ENCODE measurements around the gene RASA2.

RASA2 gene

GRCh38 chr3:141660614-141660947, 173.8 kb downstream of the RASA2 start:
- H2AFZ ChIP-seq (ENCODE audit: low read length), result no peak overlapping the region
- H3K4me1 ChIP-seq (ENCODE audit: insufficient read depth, low read length, poor library complexity, severe bottlenecking), result no peaks in the 10 kb centered on the region
- no peak for TF ChIP-seq CTCF (conservative IDR thresholded peaks at IDR 0.05; ENCODE audit: low read length)
- TF ChIP-seq EZH2phosphoT487 (IDR thresholded peaks at IDR 0.05; ENCODE audit: borderline replicate concordance), result no peak
- no peak overlapping the region for H3K9ac ChIP-seq (ENCODE audit: low read depth, low read length, poor library complexity, severe bottlenecking)
- H3K9me2 ChIP-seq (replicated peaks; ENCODE audit: low read depth, low read length), result no peaks in the 10 kb centered on the region
- no peaks in the 10 kb centered on the region for H4K20me1 ChIP-seq (ENCODE audit: insufficient read depth, low read length, poor library complexity, severe bottlenecking)
- no peaks in the 10 kb centered on the region for H3K27me3 ChIP-seq (ENCODE audit: insufficient read depth, low read length, poor library complexity, severe bottlenecking)
- H3F3A ChIP-seq (ENCODE audit: low read depth), result no peaks in the 10 kb centered on the region
- H3K36me3 ChIP-seq (ENCODE audit: insufficient read depth, low read length), result no peaks in the 10 kb centered on the region
- no peaks in the 10 kb centered on the region for H3K9me3 ChIP-seq (ENCODE audit: insufficient read depth, low read depth, low read length)
- no peaks in the 10 kb centered on the region for H3K79me2 ChIP-seq (ENCODE audit: insufficient read depth, low read length)
- H3K4me3 ChIP-seq (ENCODE audit: low read length, poor library complexity, severe bottlenecking), result no peak overlapping the region
- no peak overlapping the region for H3K4me2 ChIP-seq (ENCODE audit: low read depth, low read length, poor library complexity, severe bottlenecking)

GRCh38 chr3:141661229-141662196, 174.7 kb downstream of the RASA2 start:
- Histone ChIP-seq H3K4me2 (ENCODE audit: low read depth, low read length, poor library complexity, severe bottlenecking) (no peak overlapping the region), H3K9me3 (ENCODE audit: insufficient read depth, low read depth, low read length) (no peaks in the 10 kb centered on the region), H3K36me3 (ENCODE audit: insufficient read depth, low read length) (no peaks in the 10 kb centered on the region), H4K20me1 (ENCODE audit: insufficient read depth, low read length, poor library complexity, severe bottlenecking) (no peaks in the 10 kb centered on the region), H3K9ac (ENCODE audit: low read depth, low read length, poor library complexity, severe bottlenecking) (no peak overlapping the region), H3F3A (ENCODE audit: low read depth) (no peaks in the 10 kb centered on the region), H3K4me1 (ENCODE audit: insufficient read depth, low read length, poor library complexity, severe bottlenecking) (no peaks in the 10 kb centered on the region), H3K9me2 (replicated peaks; ENCODE audit: low read depth, low read length) (no peaks in the 10 kb centered on the region), H3K79me2 (ENCODE audit: insufficient read depth, low read length) (no peaks in the 10 kb centered on the region), H3K27me3 (ENCODE audit: insufficient read depth, low read length, poor library complexity, severe bottlenecking) (no peaks in the 10 kb centered on the region), H3K4me3 (ENCODE audit: low read length, poor library complexity, severe bottlenecking) (no peak overlapping the region), H2AFZ (ENCODE audit: low read length) (no peak overlapping the region)
- TF ChIP-seq EZH2phosphoT487 (IDR thresholded peaks at IDR 0.05; ENCODE audit: borderline replicate concordance), result no peak
- no peak for TF ChIP-seq CTCF (conservative IDR thresholded peaks at IDR 0.05; ENCODE audit: low read length)

- Histone ChIP-seq H3F3A (ENCODE audit: low read depth) (no peaks in the 10 kb centered on the region), H3K9me3 (ENCODE audit: insufficient read depth, low read depth, low read length) (peaks cover 8% of the 10 kb centered on the region; the same call in 1 of the 2 replicates), H3K9ac (ENCODE audit: low read depth, low read length, poor library complexity, severe bottlenecking) (no peak overlapping the region), H3K4me1 (ENCODE audit: insufficient read depth, low read length, poor library complexity, severe bottlenecking) (no peaks in the 10 kb centered on the region), H4K20me1 (ENCODE audit: insufficient read depth, low read length, poor library complexity, severe bottlenecking) (no peaks in the 10 kb centered on the region), H3K9me2 (replicated peaks; ENCODE audit: low read depth, low read length) (no peaks in the 10 kb centered on the region), H3K4me3 (ENCODE audit: low read length, poor library complexity, severe bottlenecking) (no peak overlapping the region), H3K4me2 (ENCODE audit: low read depth, low read length, poor library complexity, severe bottlenecking) (no peak overlapping the region), H3K36me3 (ENCODE audit: insufficient read depth, low read length) (no peaks in the 10 kb centered on the region), H2AFZ (ENCODE audit: low read length) (no peak overlapping the region), H3K27me3 (ENCODE audit: insufficient read depth, low read length, poor library complexity, severe bottlenecking) (no peaks in the 10 kb centered on the region), H3K79me2 (ENCODE audit: insufficient read depth, low read length) (no peaks in the 10 kb centered on the region)
- TF ChIP-seq CTCF (conservative IDR thresholded peaks at IDR 0.05; ENCODE audit: low read length) (no peak), EZH2phosphoT487 (IDR thresholded peaks at IDR 0.05; ENCODE audit: borderline replicate concordance) (no peak)
Measured at GRCh38 chr3:141663993-141664392, 177.2 kb downstream of the RASA2 start.
